KBM-7 (cell line): Measurements from ENCODE around the gene BRD1.

Experiments
- DNase-seq: peaks from one replicate; pipeline ENCODE4 v3.0.0-alpha.2; 2015
- in situ Hi-C: fragments of 300-500 bp; cut with MboI; formaldehyde crosslinking; loops from 2 replicates; pipeline ENCODE4 v1.14.3; 2020; ENCODE audit warnings: low sequenced_read_pairs, low pct_unique_long_range_greater_than_20kb, mixed read lengths

BRD1 gene

GRCh38 chr22:49727191-49727880, 100.3 kb downstream of the BRD1 start:
- in situ Hi-C loops = no loop called here
- DNase-seq = no peak

DNA sequence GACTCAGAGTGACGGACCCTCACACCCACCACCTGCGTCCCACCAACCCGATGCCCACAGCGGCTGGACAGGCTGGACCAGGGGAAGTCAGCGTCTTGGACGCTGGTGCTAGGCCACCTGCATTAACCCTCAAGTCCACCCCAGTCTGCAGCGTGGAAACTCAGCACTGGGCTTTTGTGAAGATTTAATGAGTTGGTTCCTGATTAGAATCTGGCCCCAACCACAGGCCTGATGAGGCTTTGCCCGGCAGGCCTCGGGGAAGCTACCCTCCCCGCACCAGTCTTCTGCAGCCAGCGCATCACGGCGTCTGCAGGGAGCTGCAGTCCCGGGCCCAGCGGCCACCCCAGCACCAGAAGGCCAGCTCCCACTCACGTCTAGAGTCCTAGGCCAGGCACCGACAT, 101.0 kb downstream of the BRD1 start:
- in situ Hi-C loops = no loop called here
- DNase-seq = no peak

GRCh38 chr22:49726022-49726681, 101.5 kb downstream of the BRD1 start:
- no peak for DNase-seq
- in situ Hi-C loops = no loop called here

DNA sequence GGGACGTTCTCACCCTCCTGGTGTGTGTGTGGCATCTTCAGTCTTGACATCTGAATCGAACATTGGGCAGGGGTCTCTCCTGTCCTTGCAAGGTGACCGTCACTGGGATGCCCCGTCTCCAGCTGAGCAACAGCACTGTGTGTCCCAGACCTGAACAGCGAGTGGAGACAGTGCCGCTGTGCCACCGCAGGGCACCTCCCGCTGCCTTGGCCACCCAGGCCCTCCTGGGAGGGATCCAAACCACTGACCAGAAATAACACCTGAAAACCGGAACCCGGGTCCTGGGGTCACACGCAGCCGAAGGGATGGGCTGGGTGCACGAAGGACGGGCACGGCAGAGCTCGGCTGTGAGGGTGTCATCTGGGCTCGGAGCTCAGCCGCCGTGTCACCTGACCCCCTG, 102.2 kb downstream of the BRD1 start:
- in situ Hi-C loops = no loop called here
- no peak for DNase-seq

DNA sequence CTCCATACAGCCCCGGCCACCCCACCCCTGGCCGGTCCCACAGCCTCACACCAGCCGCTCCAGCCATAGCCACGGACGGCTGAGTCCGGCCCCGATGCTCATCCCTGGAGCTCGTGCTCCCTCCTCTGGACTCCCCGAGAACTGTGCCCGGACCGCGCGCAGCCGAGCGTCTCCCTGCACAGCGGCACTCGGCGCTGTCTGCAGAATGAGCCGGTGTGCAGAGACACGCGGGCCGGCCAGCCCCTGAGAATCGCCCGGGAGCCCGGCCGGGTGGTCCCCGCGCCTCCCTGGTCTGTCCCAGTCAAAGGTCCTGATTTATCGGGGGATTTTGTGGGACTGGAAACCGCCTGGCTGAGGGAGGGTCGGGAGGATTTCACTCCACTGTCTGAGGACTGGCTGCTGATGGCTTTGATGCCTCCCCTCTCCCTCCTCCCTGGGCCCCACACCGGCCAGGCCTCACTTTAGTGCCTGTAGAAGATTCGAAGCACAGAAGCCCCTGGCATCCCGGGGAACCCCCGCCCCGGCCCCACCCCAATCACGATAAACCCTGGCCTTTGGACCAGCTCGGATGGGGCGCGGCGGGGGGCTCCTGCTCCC, 102.7 kb downstream of the BRD1 start:
- in situ Hi-C loops = loop anchor here (25.0 kb wide), 2 partner anchors 388 to 738 kb away; no protein-coding TSS in a partner anchor
- peak; percentile 80 for DNase-seq

GRCh38 chr22:49724030-49724892, 103.4 kb downstream of the BRD1 start:
- peak; percentile 20 for DNase-seq
- in situ Hi-C loops = loop anchor here (25.0 kb wide), 2 partner anchors 387 to 737 kb away; no protein-coding TSS in a partner anchor

- no peak for DNase-seq
- in situ Hi-C loops = loop anchor here (25.0 kb wide), 2 partner anchors 386 to 736 kb away; no protein-coding TSS in a partner anchor
Measured at GRCh38 chr22:49723478-49724029, 104.1 kb downstream of the BRD1 start.
